NCI-H2081 (cell line): ENCODE measurements around the gene PBX1.

Experiments
- DNase-seq, 2 experiments: peaks; one replicate each; lab custom pipeline; 2025; lab: John Stamatoyannopoulos, UW

The PBX1 gene

GRCh38 chr1:164806531-164806930, 247.5 kb downstream of the PBX1 start:
- no peak for DNase-seq

DNA sequence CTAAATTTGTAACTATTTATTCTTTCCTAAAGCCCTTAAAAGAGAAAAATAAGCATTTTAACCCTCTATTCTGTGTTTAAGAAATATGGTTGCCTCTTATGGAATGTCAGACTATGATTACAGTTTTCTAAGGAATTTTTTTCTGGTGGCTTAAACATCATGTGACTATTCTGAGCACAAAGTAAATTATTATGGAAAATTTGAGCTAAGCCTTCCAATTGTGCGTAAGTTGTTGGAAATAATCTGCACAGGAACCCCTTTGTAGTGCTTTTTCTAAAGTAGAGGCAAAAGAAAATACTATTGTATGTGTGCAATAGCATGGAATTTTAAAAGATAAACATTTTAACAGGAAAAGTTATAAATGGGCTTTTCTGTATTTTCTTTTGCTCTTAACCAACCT, 254.8 kb downstream of the PBX1 start:
- DNase-seq = no peak

- no peak for DNase-seq
These were observed 262.7 kb downstream of the PBX1 start for GRCh38 chr1:164821648-164822047.

DNA sequence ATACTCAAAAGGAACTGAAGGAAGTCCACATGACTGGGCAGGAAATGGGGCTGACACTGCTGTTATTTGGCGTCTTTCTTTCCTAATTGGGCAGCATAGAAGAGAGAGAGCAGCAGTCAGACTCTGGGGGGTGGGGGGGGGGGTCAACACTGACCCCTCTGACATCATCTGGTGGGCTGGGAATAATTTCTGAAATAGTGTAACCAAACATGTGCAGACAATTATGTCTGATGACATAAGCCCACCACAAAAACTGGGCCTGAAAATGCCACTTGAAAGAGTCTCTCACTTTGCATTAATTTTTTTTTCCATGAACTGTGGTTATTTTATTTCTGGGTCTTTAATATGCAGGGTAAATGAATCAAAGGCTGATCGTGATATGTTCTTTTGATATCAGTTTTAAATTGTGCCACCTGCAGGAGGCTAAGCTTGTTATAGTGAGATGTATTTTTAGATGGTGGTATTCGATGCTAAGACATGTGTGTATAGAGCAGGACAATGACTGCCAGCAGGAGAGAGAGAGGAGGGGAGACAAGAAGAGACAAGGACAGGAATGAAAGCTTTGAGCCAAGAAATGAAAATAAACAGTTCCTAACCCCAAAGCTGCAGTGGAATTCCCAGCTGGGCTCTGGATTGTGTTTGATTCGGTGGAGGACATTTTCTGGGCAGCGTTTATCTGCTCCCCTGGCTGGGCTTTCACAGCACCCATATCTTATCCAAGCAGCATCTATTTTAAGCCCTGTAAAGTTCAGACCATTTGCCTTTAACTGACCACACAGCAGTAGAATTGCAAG, 264.7 kb downstream of the PBX1 start:
- no peak for DNase-seq

- no peak for DNase-seq
These were observed 265.6 kb downstream of the PBX1 start for GRCh38 chr1:164824542-164824941.

DNA sequence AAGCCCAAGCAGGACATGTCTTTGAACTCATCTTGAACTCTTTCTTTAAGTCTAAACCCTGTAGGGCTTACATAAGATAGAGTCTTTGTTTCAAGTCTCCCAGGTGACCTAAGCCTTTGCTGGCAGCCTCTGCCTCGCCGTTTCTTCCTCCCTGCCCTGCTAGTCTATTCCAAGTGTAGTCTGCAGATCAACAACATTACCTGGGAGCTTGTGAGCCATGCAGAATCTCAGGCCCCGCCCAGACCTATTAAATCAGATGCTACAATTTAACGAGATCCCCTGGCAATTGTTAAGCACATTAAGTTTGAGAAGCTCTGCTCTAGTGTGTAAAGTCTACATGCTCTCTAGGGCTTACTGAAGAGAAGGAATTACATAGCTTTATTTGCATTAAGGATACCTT, 271.6 kb downstream of the PBX1 start:
- no peak for DNase-seq

DNA sequence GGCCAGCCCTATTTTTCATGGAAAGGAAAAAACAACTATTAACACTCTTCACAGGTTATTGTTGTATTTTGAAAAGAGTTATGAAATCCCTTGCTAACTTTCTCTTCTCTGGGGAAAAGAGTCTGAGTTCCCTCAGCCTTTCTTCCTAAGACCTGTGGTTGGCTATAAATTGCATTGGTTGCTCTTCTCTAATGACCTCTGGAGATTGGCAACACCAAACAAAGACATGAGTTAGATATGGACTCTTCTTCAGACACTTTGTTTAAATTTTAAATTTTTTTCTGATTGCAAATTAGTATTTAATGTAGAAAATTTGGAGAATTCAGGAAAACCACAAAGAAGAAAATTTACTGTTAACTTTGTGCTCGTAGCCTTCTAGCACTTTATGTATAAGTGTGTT, 275.7 kb downstream of the PBX1 start:
- DNase-seq = no peak

DNA sequence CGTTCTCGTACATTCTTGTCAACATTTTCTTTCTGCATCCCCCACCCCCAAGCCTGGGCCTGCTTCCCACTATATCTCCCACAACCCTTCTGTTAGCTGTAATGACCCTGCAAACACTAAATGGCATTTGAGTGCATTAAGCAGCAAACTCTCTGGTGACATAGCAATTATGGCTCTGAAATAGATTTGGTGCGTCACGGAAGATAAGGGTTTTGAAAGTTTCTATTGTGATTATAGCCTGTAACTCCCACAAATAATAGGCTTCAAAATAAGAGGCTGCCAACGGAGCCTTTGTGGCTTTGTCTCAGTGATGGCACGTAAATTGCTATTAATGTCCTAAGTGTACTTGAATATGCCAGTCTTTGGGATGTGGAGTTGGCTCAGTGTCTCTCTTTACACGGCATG, 277.6 kb downstream of the PBX1 start:
- peak; percentile 80 to 97 for DNase-seq

GRCh38 chr1:164838786-164839185, 279.8 kb downstream of the PBX1 start:
- DNase-seq = no peak

DNA sequence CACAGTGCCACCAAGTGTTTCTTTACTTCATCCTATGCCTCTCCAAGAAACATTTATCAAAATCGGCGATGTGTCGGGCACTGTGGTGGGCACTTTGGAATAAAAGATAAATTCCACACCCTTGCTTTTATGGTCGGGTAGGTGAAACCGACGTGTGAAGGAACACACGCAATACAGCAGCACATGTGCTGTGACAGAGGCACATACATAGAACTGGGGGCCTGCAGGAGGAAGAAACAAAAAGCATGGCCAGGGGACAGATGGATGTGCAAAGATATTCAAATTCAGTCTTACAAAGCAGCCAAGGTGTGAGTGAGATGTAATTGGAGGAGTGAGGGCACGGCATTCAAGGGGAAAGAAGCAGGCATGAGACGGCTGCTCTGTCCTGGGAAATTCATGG, 282.0 kb downstream of the PBX1 start:
- DNase-seq = no peak

GRCh38 chr1:164841702-164842465, 282.9 kb downstream of the PBX1 start:
- DNase-seq = no peak

DNA sequence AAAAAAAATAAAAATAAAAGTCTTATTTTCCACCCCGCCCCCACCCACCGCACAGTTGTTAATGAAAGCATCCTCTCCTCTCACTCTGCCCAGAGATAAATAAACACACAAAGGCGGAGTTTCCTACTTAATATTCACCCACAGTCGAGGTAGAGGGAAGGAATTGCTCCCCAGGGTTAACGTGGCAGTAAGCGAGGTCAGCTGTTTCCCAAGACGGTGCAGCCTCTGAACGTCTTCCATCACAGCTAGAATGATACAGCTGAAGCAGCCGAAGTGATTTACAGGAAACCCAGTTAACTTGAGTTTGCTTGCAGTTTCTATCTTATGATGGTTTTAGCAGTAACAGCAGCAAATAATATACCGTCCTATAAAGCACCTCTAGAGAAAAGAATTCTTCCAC, 283.9 kb downstream of the PBX1 start:
- DNase-seq = no peak

- DNase-seq = no peak
These were observed 284.9 kb downstream of the PBX1 start for GRCh38 chr1:164843743-164844500.

- no peak for DNase-seq
These were observed 288.0 kb downstream of the PBX1 start for GRCh38 chr1:164846731-164847691.

DNA sequence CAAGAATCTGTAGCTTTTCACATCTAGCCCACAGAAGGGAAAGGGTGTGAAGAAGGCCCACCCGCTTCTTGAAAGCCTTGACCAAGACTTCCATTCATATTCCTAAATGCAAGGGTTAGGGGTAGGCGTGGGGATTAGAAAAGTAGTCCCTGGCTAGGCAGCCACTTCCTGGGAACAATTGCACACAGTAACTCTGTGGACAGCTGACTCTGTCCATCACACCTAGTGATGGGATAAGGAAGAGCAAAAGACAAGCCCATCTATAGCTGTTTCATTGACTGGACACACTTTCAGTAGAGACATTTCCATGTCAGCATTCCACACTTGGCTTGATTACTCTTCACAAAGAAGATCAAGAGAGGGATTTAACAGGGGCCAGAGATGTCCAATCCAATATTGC, 294.2 kb downstream of the PBX1 start:
- DNase-seq = no peak

GRCh38 chr1:164855716-164856329, 296.8 kb downstream of the PBX1 start:
- no peak for DNase-seq

DNA sequence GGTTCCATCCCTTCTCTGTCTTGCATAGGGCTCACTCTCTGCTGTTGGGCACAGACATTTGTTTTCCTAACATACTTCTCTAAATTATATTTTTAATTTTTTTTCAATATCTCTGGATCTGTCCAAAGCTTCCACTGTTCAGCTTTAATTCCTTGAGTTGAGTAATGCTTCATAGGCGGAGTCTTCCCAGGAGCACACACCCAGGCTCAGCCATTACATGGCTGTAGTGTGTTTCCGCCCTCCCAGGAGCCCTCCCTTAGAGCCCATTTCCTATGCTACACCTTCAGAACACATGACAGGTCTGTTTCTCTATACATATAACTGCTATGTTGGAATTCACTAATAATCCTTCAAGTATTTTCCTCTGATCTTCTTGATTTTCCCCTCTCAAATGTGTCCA, 297.4 kb downstream of the PBX1 start:
- no peak for DNase-seq

DNA sequence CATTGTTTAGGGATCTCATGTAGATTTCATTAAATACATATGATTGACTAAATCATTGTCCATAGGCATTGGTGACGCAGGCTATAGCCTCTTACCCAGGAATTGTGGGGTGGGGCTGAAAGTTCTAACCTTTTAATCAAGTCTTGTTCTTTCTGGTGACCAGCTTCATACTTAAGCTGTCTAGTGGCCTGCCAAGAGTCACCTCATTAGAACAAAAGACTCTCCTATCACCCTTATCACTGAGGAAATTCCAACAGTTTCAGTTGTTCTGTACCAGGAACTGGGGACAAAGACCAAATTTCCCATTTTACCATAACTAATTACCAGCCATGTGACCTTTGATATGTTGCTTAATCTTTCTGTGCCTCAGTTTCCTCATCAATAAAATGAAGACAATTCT, 298.5 kb downstream of the PBX1 start:
- no peak for DNase-seq

DNA sequence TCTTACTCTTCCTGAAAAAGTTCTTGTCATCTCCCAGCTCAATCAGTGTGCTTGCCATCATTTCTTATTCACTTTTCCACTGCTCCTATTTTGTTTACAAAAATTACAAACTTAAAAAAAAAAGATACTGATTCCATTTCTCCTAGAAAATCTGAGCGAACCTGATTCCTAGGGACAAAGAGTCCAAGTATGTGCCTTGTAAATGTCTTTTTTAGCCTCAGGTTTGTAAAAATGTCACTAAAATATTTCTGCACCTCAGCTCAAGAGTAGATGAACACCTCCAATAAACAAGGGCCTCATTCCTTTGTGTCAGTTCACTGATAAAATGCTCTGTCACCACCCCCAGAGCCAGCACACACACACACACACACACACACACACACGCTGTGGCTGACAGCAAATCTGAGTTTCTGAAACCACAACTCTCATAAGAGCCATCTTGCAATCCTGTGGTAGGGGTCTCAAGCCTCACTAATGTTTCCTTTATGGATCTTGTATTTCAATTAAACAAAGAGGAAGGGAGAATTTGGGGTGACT, 299.2 kb downstream of the PBX1 start:
- DNase-seq = no peak

DNA sequence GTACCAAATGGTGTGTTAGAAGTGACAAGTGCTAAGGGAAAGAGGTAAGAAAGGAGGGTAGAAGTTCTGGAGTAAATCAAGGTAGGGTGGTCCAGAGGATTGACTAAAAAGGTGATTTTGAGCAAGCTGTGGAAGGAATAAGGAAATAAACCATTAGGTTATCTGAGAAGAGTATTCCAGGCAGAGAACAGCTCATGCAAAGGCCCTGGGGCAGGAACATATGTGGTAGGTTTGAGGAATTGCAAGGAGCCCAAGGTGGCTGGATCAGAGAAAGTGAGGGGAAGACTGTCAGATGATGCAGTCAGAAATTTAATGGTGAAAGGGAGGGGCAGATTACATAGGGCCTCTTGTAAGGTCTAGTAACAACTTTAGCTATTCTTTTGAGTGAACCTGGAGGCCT, 302.6 kb downstream of the PBX1 start:
- DNase-seq = no peak

GRCh38 chr1:164863056-164863455, 304.1 kb downstream of the PBX1 start:
- DNase-seq = no peak
